OCI-LY7 (cell line): ENCODE measurements around the gene M6PR. TPM values are rescaled to one million over a fixed set of nuclear protein-coding genes. Genes with fewer than 3 reads are reported as not detected.

ENCODE experiments used
- BruUV-seq: library from RNA; stranded (reverse); fragments of 400-500 nt; replicated peaks from 2 replicates; lab custom pipeline; 2021; lab: Mats Ljungman, UMichigan
- CTCF ChIA-PET: fragments of 300-600 bp; sonication (Branson Sonifier 250); formaldehyde crosslinking; loops from one replicate; lab custom pipeline; 2022; ENCODE audit warnings: antibody characterized with exemption; ENCODE audit not compliant: unreplicated experiment; lab: Charles Lee
- POLR2A ChIA-PET: fragments of 300-600 bp; sonication (Branson Sonifier 250); formaldehyde crosslinking; loops from one replicate; lab custom pipeline; 2022; ENCODE audit warnings: antibody characterized with exemption; lab: Charles Lee
- DNase-seq: peaks from one replicate; pipeline ENCODE4 v3.0.0-alpha.2; 2015; ENCODE audit warnings: low spot score
- H2AFZ ChIP-seq: fragments of 200-600 bp; sonication (generic), shearing (Covaris generic); 2 replicates; pipeline ENCODE4 v1.6.1; 2014; ENCODE audit warnings: mild to moderate bottlenecking, antibody characterized with exemption, low read length, moderate library complexity
- H3K27ac ChIP-seq: fragments of 200-600 bp; sonication (generic); 2 replicates; pipeline ENCODE4 v1.5.1; 2014; ENCODE audit warnings: mixed run types, low read depth, mild to moderate bottlenecking, moderate library complexity, low read length, inconsistent platforms; ENCODE audit not compliant: poor library complexity, severe bottlenecking
- H3K36me3 ChIP-seq: fragments of 200-600 bp; sonication (generic); 2 replicates; pipeline ENCODE4 v1.6.1; 2014; ENCODE audit warnings: mild to moderate bottlenecking, antibody characterized with exemption, low read length, moderate library complexity, mixed read lengths; ENCODE audit not compliant: insufficient read depth
- H3K4me1 ChIP-seq: fragments of 200-600 bp; sonication (generic); 2 replicates; pipeline ENCODE4 v1.5.1; 2014; ENCODE audit warnings: mild to moderate bottlenecking, low read length; ENCODE audit not compliant: insufficient read depth, poor library complexity, severe bottlenecking
- H3K4me2 ChIP-seq: fragments of 200-600 bp; sonication (generic); 2 replicates; pipeline ENCODE4 v1.6.1; 2014; ENCODE audit warnings: mild to moderate bottlenecking, low read length
- H3K4me3 ChIP-seq: fragments of 200-600 bp; sonication (generic); 2 replicates; pipeline ENCODE4 v1.5.1; 2014; ENCODE audit warnings: mild to moderate bottlenecking, low read depth, low read length; ENCODE audit not compliant: poor library complexity, severe bottlenecking
- H3K79me2 ChIP-seq: fragments of 200-600 bp; sonication (generic); 2 replicates; pipeline ENCODE4 v1.6.1; 2016; ENCODE audit warnings: low read depth, mild to moderate bottlenecking, low read length, moderate library complexity, mixed read lengths; ENCODE audit not compliant: insufficient read depth
- H3K9me2 ChIP-seq: fragments of 200-600 bp; sonication (generic); 2 replicates; pipeline ENCODE4 v1.6.1; 2016; ENCODE audit warnings: mild to moderate bottlenecking, low read length, mixed read lengths; ENCODE audit not compliant: insufficient read depth
- H3K9me3 ChIP-seq: fragments of 200-600 bp; sonication (generic); 2 replicates; pipeline ENCODE4 v1.6.1; 2014; ENCODE audit warnings: mild to moderate bottlenecking, mixed run types, low read length, mixed read lengths
- H4K20me1 ChIP-seq: fragments of 200-600 bp; sonication (generic); 2 replicates; pipeline ENCODE4 v1.6.1; 2014; ENCODE audit warnings: mild to moderate bottlenecking, antibody characterized with exemption, low read length, moderate library complexity, mixed read lengths; ENCODE audit not compliant: insufficient read depth
- CTCF ChIP-seq: fragments of 200-600 bp; sonication (generic); conservative IDR thresholded peaks from 2 replicates; pipeline ENCODE4 v1.5.1; 2014; ENCODE audit warnings: mild to moderate bottlenecking, antibody characterized with exemption, low read length, moderate library complexity, mixed read lengths
- EZH2phosphoT487 ChIP-seq: fragments of 200-600 bp; sonication (generic); IDR thresholded peaks from 2 replicates; pipeline ENCODE4 v1.6.1; 2018; ENCODE audit warnings: low read depth, borderline replicate concordance, mild to moderate bottlenecking, mixed run types, antibody characterized with exemption, low read length, moderate library complexity, mixed read lengths
- intact Hi-C: fragments of 100-400 bp; cut with micrococcal nuclease; formaldehyde crosslinking; loops from one replicate; pipeline ENCODE4 v1.10.0; 2022; ENCODE audit not compliant: unreplicated experiment
- total RNA-seq, 2 experiments: library from RNA; depleted of rRNA in 1 of 2; stranded (reverse); fragments of >200 nt in 1 of 2; shearing (Covaris generic) in 1 of 2; gene quantifications; 2 replicates each; pipeline ENCODE4 v1.2.3, GENCODE V29; 2014 to 2022

Gene M6PR
- total RNA-seq, 2 experiments from 2014 or later = 108 to 144 TPM

DNA sequence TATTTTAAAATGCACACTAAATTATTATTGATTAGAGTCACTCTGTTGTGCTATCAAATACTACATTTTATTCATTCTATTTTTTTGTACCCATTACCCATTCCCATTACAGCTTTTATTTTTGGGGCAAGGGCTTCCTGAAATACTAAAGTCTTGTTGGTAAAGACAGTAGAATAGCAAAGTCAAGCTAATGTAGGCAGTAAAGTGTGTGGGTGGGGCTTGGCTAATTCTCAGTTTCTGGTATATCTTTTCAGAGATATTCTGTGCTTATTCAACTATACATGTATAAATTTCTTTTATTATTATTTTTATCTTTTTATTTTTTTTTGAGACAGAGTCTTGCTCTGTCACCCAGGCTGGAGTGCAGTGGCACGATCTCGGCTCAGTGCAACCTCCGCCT is 57.5 kb downstream of the M6PR start:
- no peaks in the 10 kb centered on the region for H3K79me2 ChIP-seq
- no TSS peak for BruUV-seq
- no peaks in the 10 kb centered on the region for H3K4me1 ChIP-seq
- TF ChIP-seq CTCF (no peak), EZH2phosphoT487 (no peak)
- no peaks in the 10 kb centered on the region for H3K9me2 ChIP-seq
- no peaks in the 10 kb centered on the region for H4K20me1 ChIP-seq
- no peak overlapping the region for H3K4me3 ChIP-seq
- intact Hi-C loops = loop anchor here (2.0 kb wide), 2 partner anchors 147 to 347 kb away; no protein-coding TSS in a partner anchor
- ChIA-PET CTCF (no interaction called here), POLR2A (no interaction called here)
- no peak overlapping the region for H3K4me2 ChIP-seq
- no peak for DNase-seq
- H2AFZ ChIP-seq = no peak overlapping the region
- H3K36me3 ChIP-seq = no peaks in the 10 kb centered on the region
- H3K27ac ChIP-seq = no peak overlapping the region
- H3K9me3 ChIP-seq = 0 out of 2 replicates have a peak, but pooled peaks cover 6% of the 10 kb centered on the region

Other genes with a start within 250 kb of the M6PR start
- not detected in 2 replicates for gene A2ML1, start 127.0 kb downstream of the M6PR start, total RNA-seq (2014; rRNA removed; shearing (Covaris generic))
- not detected in 2 replicates for gene A2ML1, start 127.0 kb downstream of the M6PR start, total RNA-seq (2022)
- 52.2 and 52.4 TPM in 2 replicates for gene PHC1, start 35.1 kb downstream of the M6PR start, total RNA-seq (2014; rRNA removed; shearing (Covaris generic))
- 33.6 and 42.2 TPM in 2 replicates for gene PHC1, start 35.1 kb downstream of the M6PR start, total RNA-seq (2022)
- gene KLRG1, start 39.9 kb upstream of the M6PR start, total RNA-seq (2014; rRNA removed; shearing (Covaris generic)) = 4.6 and 4.9 TPM in 2 replicates
- gene KLRG1, start 39.9 kb upstream of the M6PR start, total RNA-seq (2022) = 8.2 and 12.5 TPM in 2 replicates
- gene A2M, start 166.3 kb upstream of the M6PR start, total RNA-seq (2014; rRNA removed; shearing (Covaris generic)) = not detected in 2 replicates
- not detected in 2 replicates for gene A2M, start 166.3 kb upstream of the M6PR start, total RNA-seq (2022)